A549 treated with ZK216348 at 1 μM for 4 hours (cell line): Measurements from ENCODE around the gene TAP2. TPM values are rescaled to one million over a fixed set of nuclear protein-coding genes. Genes with fewer than 3 reads are reported as not detected.

Experiments used
- total RNA-seq: library from RNA; stranded (reverse); fragments of 200-300 nt; extraction: Qiagen RNA extraction; gene quantifications from 5 replicates; pipeline ENCODE4 v1.2.3, GENCODE V29; 2022; ENCODE audit warnings: low read depth

TAP2 gene
- total RNA-seq = 10.9 to 20.6 TPM (median 17.8 TPM) in 5 replicates

DNA sequence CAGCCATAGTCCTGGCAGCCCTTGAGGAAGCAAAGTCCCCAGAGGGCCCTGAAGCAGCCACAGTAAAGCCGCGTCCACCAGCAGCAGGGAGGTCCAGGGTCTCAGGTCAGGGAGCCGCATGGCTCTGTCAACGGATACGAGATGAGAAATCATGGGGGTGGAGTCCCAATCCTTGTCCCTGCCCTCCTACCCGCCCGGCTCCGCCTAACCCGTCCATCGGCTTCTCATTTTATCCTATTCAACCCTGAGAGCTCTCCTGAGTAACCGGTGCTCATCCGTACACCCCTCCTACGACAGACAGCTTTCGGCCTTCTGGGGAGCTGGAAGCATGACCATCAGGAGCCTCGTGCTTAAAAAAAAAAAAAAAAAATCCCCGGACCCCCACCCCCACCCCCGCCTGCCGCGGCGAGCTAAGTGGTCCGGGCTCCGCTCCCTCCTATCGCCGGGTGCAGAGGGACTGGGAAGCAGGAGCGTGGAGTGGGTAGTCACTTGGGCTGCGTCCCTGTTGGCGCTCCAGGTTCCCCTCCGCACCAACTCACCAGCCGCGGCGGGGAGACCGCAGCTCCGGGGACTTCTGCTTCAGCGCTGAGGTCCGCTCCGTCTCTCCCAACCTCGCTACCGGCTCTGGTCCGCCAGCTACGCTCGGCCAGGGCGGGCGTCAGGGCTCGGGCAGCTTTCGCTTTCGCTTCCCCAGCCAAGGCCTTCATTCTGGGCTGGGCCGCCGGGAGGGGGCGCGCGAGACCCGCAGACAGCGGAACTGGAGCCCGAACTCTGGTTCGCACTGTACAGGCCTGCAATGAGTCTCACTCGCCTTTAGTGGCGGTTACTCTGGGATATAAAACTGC lies at the start of gene TAP2:
Gene TAP2, minus strand, starts transcription at position 626 of the 845 bp plus-strand sequence. Its CDS starts 506 bp downstream, at position 120.

DNA sequence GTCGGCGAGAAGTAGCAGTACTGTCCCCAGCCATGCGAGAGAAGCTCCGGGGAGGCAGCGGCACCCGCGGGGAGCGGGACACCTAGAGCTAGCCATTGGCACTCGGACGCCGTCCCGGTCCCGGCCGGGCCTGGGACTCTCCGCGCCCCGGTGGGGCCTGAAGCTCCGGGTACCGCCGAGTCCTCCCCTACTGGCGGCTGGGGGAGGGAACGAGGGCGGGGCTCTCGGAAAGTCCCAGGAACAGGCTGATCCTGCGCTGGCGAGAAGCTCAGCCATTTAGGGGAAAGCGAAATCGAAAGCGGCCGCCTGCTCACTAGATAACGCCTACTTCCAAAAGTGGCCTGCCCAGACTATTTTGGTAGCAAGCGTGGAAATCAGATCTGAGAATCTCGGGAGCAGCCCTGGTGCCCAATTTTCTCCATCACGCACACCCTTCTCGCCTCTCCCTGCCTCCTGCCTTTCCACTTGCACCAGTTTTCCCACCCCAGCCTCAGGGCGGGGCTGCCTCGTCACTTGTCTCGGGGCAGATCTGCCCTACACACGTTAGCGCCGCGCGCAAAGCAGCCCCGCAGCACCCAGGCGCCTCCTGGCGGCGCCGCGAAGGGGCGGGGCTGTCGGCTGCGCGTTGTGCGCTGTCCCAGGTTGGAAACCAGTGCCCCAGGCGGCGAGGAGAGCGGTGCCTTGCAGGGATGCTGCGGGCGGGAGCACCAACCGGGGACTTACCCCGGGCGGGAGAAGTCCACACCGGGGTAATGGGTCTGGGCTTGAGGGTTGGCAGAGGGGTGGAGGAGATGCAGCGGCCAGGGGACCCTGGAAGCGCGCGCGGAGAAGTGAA lies 15.2 kb upstream of the TAP2 start, which contains the start of the genes PSMB9 and TAP1:
Gene PSMB9, plus strand, starts transcription at position 652 of the 835 bp plus-strand sequence. Its CDS starts 38 bp downstream, at position 690.
Gene TAP1, minus strand, starts transcription at position 164 of the 835 bp plus-strand sequence. Its CDS starts 68 bp downstream, at position 96.

DNA sequence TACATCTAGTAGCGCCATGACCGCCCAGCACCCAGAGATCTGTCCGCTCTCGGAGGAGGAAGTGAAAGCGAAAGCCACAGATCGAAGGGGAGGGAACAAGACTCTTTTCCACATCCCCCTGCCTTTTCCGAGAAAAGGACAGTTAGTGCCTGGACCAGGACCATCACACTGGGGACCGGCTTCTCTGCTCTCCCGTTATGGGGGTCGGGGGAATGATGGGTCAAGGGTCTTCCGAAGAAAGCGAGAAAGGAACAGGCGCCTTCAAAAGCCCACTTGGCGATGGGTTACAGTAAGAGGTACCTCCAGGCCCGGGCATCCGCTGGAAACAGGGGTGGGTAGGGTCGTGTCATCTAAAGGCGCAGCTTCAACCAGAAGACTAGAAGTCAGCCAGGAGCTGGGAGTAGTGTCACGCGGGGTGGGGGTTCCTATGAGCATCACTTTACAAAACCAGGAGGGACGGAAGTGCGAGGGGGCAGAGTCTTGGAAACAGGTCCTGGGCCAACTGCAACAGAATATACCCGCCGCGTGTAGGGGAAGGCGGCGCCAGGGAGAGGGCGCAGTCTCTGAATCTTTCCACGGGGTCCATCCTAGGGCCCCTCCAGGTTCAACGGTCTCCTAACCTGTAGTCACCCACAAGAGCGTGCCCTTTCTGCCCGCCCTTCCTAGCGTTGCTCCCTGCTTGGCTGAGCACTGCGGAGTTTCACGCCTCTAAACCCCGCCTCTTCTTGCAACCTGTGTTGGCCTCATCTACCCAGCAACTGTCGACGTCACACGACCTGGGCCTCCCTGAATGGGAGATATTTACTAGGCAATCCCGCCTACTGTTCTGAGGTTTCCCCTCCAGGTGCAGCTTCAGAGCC lies 5.7 kb upstream of the TAP2 start, which contains the start of gene PSMB8:
Gene PSMB8, minus strand, starts transcription at position 69 of the 860 bp plus-strand sequence. Its CDS starts 51 bp downstream, at position 18.

DNA sequence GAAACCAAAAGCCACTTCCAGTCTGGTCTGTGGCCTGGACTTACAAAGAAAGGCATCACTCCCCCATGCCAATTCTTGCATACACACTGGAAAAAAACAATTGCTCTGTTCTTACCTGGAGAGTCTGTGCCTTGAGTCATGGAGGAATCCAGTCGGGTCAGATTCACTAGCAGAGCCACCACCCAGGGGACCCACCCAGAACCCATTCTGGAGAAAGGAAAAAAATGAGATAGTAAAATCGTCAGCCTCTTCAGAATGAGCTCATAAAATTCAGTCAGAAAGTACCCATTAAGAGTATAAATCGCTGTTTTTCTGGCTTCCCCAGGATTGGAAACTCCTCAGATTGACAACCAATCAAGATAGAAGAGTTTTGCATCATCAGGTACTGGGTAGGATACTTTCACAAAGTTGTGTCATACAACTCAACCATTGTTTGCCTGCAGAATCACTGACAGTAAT lies 21.8 kb downstream of the TAP2 start, which contains the start of gene HLA-DOB:
Gene HLA-DOB, minus strand, starts transcription at position 257 of the 459 bp plus-strand sequence. Its CDS starts 51 bp downstream, at position 206.

Other genes with a start within 250 kb of the TAP2 start
- not detected in 5 replicates for gene HLA-DRB1, start 248.9 kb downstream of the TAP2 start, total RNA-seq
- not detected in 5 replicates for gene HLA-DQA1, start 201.3 kb downstream of the TAP2 start, total RNA-seq
- not detected in 5 replicates for gene HLA-DQB1, start 172.1 kb downstream of the TAP2 start, total RNA-seq
- not detected in 5 replicates for gene HLA-DQA2, start 97.3 kb downstream of the TAP2 start, total RNA-seq
- gene HLA-DQB2, start 75.2 kb downstream of the TAP2 start, total RNA-seq = not detected in 5 replicates
- gene HLA-DOB, start 21.7 kb downstream of the TAP2 start, total RNA-seq = 0.16 to 0.23 TPM in 2 of 5 replicates, not detected in the others
- gene PSMB8, start 5.3 kb upstream of the TAP2 start, total RNA-seq = 18.6 to 22.5 TPM (median 20.0 TPM) in 5 replicates
- gene TAP1, start 15.0 kb upstream of the TAP2 start, total RNA-seq = 28.3 to 38.6 TPM (median 34.4 TPM) in 5 replicates
- gene PSMB9, start 15.5 kb upstream of the TAP2 start, total RNA-seq = 15.8 to 24.7 TPM (median 19.0 TPM) in 5 replicates
- gene HLA-DMB, start 102.3 kb upstream of the TAP2 start, total RNA-seq = 1.1 to 2.2 TPM (median 1.8 TPM) in 5 replicates
- 2.7 to 3.6 TPM (median 3.2 TPM) in 5 replicates for gene HLA-DMA, start 114.4 kb upstream of the TAP2 start, total RNA-seq
- gene BRD2, start 129.9 kb upstream of the TAP2 start, total RNA-seq = 127 to 155 TPM (median 130 TPM) in 5 replicates
- gene HLA-DOA, start 170.9 kb upstream of the TAP2 start, total RNA-seq = not detected in 5 replicates
- gene HLA-DPA1, start 234.9 kb upstream of the TAP2 start, total RNA-seq = 0.05 TPM in 1 of 5 replicates, not detected in the others
- gene HLA-DPB1, start 237.3 kb upstream of the TAP2 start, total RNA-seq = not detected in 5 replicates